Measurements from ENCODE around the gene YKT6.
"Not testable (repeated sequence)": the region's sequence is repeated elsewhere in the genome, so short reads cannot be mapped to it uniquely, and the experiment has no call there.

Gene YKT6

GRCh38 chr7:44194562-44195145 lies 6.1 kb upstream of the YKT6 start:
- DNase-seq = no peak
- H3K27me3 Mint-ChIP-seq = peaks cover 2% of the 10 kb centered on the region
- no peaks in the 10 kb centered on the region for H3K9me3 Mint-ChIP-seq
- no peak overlapping the region for H3K4me3 Mint-ChIP-seq
- no peaks in the 10 kb centered on the region for H3K36me3 Mint-ChIP-seq (ENCODE audit: low read depth)
- H3K4me1 Mint-ChIP-seq = peaks cover 13% of the 10 kb centered on the region
- H3K27ac Mint-ChIP-seq = no peak overlapping the region
- no peak for ATAC-seq

GRCh38 chr7:44195889-44196288 lies 4.9 kb upstream of the YKT6 start:
- no peak overlapping the region for H3K27ac Mint-ChIP-seq
- H3K27me3 Mint-ChIP-seq = peaks cover 2% of the 10 kb centered on the region
- no peak for DNase-seq
- H3K36me3 Mint-ChIP-seq (ENCODE audit: low read depth) = no peaks in the 10 kb centered on the region
- H3K4me3 Mint-ChIP-seq = no peak overlapping the region
- no peaks in the 10 kb centered on the region for H3K9me3 Mint-ChIP-seq
- no peak for ATAC-seq
- H3K4me1 Mint-ChIP-seq = peaks cover 16% of the 10 kb centered on the region

GRCh38 chr7:44196450-44196872 lies 4.3 kb upstream of the YKT6 start:
- Mint-ChIP-seq H3K4me1 (peaks cover 17% of the 10 kb centered on the region), H3K36me3 (ENCODE audit: low read depth) (no peaks in the 10 kb centered on the region), H3K4me3 (no peak overlapping the region)

GRCh38 chr7:44197474-44197873 lies 3.3 kb upstream of the YKT6 start:
- no peak overlapping the region for H3K4me3 Mint-ChIP-seq
- H3K27me3 Mint-ChIP-seq = peaks cover under 1% of the 10 kb centered on the region
- no peaks in the 10 kb centered on the region for H3K36me3 Mint-ChIP-seq (ENCODE audit: low read depth)
- DNase-seq (no peak), ATAC-seq (no peak)
- H3K9me3 Mint-ChIP-seq = no peaks in the 10 kb centered on the region
- H3K4me1 Mint-ChIP-seq = peaks cover 27% of the 10 kb centered on the region
- no peak overlapping the region for H3K27ac Mint-ChIP-seq

More at GRCh38 chr7:44196450-44196872, 4.3 kb upstream of the YKT6 start:
- peak; percentile 42 for DNase-seq
- H3K27ac Mint-ChIP-seq = no peak overlapping the region
- peaks cover 2% of the 10 kb centered on the region for H3K27me3 Mint-ChIP-seq
- no peak for ATAC-seq
- no peaks in the 10 kb centered on the region for H3K9me3 Mint-ChIP-seq

GRCh38 chr7:44200163-44200562 lies 615 bp upstream of the YKT6 start:
- not testable (repeated sequence) for ATAC-seq; H3K27me3 Mint-ChIP-seq; DNase-seq; H3K9me3 Mint-ChIP-seq; H3K36me3 Mint-ChIP-seq (ENCODE audit: low read depth); H3K27ac Mint-ChIP-seq
- Mint-ChIP-seq H3K4me1 (peaks cover 35% of the 10 kb centered on the region), H3K4me3 (peak overlapping the region; percentile 69)

GRCh38 chr7:44201813-44202212 lies 1.0 kb downstream of the YKT6 start:
- H3K4me3 Mint-ChIP-seq = peak overlapping the region; percentile 87
- DNase-seq = no peak
- H3K9me3 Mint-ChIP-seq = no peaks in the 10 kb centered on the region
- peaks cover 27% of the 10 kb centered on the region for H3K4me1 Mint-ChIP-seq
- H3K36me3 Mint-ChIP-seq (ENCODE audit: low read depth) = peaks cover 17% of the 10 kb centered on the region
- H3K27ac Mint-ChIP-seq = peak overlapping the region; percentile 56
- no peak for ATAC-seq
- no peaks in the 10 kb centered on the region for H3K27me3 Mint-ChIP-seq

- DNase-seq (no peak), ATAC-seq (no peak)
- Mint-ChIP-seq H3K4me1 (peaks cover 22% of the 10 kb centered on the region), H3K4me3 (no peak overlapping the region), H3K36me3 (ENCODE audit: low read depth) (peaks cover 31% of the 10 kb centered on the region), H3K9me3 (no peaks in the 10 kb centered on the region), H3K27me3 (no peaks in the 10 kb centered on the region), H3K27ac (no peak overlapping the region)
Measured at GRCh38 chr7:44206008-44206407, 5.2 kb downstream of the YKT6 start.

- no peaks in the 10 kb centered on the region for H3K27me3 Mint-ChIP-seq
- H3K36me3 Mint-ChIP-seq (ENCODE audit: low read depth) = peaks cover 36% of the 10 kb centered on the region
- no peaks in the 10 kb centered on the region for H3K9me3 Mint-ChIP-seq
- no peak for ATAC-seq
- no peak overlapping the region for H3K4me3 Mint-ChIP-seq
- H3K27ac Mint-ChIP-seq = no peak overlapping the region
- DNase-seq = no peak
- peaks cover 7% of the 10 kb centered on the region for H3K4me1 Mint-ChIP-seq
Measured at GRCh38 chr7:44208085-44208484, 7.3 kb downstream of the YKT6 start.

GRCh38 chr7:44210107-44210506 lies 9.3 kb downstream of the YKT6 start:
- no peaks in the 10 kb centered on the region for H3K4me1 Mint-ChIP-seq
- ATAC-seq (no peak), DNase-seq (no peak)
- H3K4me3 Mint-ChIP-seq = no peak overlapping the region
- no peaks in the 10 kb centered on the region for H3K27me3 Mint-ChIP-seq
- peaks cover 29% of the 10 kb centered on the region for H3K36me3 Mint-ChIP-seq (ENCODE audit: low read depth)
- H3K9me3 Mint-ChIP-seq = no peaks in the 10 kb centered on the region
- H3K27ac Mint-ChIP-seq = no peak overlapping the region

GRCh38 chr7:44211126-44211675 lies 10.4 kb downstream of the YKT6 start:
- DNase-seq (no peak), ATAC-seq (no peak)
- Mint-ChIP-seq H3K4me3 (no peak overlapping the region), H3K4me1 (no peaks in the 10 kb centered on the region), H3K9me3 (no peaks in the 10 kb centered on the region), H3K36me3 (ENCODE audit: low read depth) (peaks cover 26% of the 10 kb centered on the region), H3K27me3 (no peaks in the 10 kb centered on the region), H3K27ac (no peak overlapping the region)

- Mint-ChIP-seq H3K27me3 (no peaks in the 10 kb centered on the region), H3K4me1 (no peaks in the 10 kb centered on the region), H3K9me3 (no peaks in the 10 kb centered on the region), H3K36me3 (ENCODE audit: low read depth) (peaks cover 21% of the 10 kb centered on the region), H3K4me3 (no peak overlapping the region), H3K27ac (no peak overlapping the region)
- ATAC-seq (no peak), DNase-seq (no peak)
Measured at GRCh38 chr7:44212018-44212417, 11.2 kb downstream of the YKT6 start.

- no peak for ATAC-seq
- H3K4me3 Mint-ChIP-seq = no peak overlapping the region
- no peaks in the 10 kb centered on the region for H3K27me3 Mint-ChIP-seq
- peaks cover 19% of the 10 kb centered on the region for H3K36me3 Mint-ChIP-seq (ENCODE audit: low read depth)
- no peak overlapping the region for H3K27ac Mint-ChIP-seq
- H3K9me3 Mint-ChIP-seq = no peaks in the 10 kb centered on the region
- DNase-seq = no peak
- no peaks in the 10 kb centered on the region for H3K4me1 Mint-ChIP-seq
Measured at GRCh38 chr7:44212581-44213184, 11.9 kb downstream of the YKT6 start.

- ATAC-seq = no peak
Measured at GRCh38 chr7:44213206-44213876, 12.6 kb downstream of the YKT6 start.

GRCh38 chr7:44213877-44214388 lies 13.2 kb downstream of the YKT6 start:
- H3K4me1 Mint-ChIP-seq = no peaks in the 10 kb centered on the region

More at GRCh38 chr7:44213206-44213876, 12.6 kb downstream of the YKT6 start:
- DNase-seq = no peak
- H3K4me1 Mint-ChIP-seq = no peaks in the 10 kb centered on the region
- peaks cover 16% of the 10 kb centered on the region for H3K36me3 Mint-ChIP-seq (ENCODE audit: low read depth)
- H3K27ac Mint-ChIP-seq = no peak overlapping the region
- H3K4me3 Mint-ChIP-seq = no peak overlapping the region
- no peaks in the 10 kb centered on the region for H3K9me3 Mint-ChIP-seq
- H3K27me3 Mint-ChIP-seq = no peaks in the 10 kb centered on the region

GRCh38 chr7:44215531-44215930 lies 14.8 kb downstream of the YKT6 start:
- Mint-ChIP-seq H3K27me3 (no peaks in the 10 kb centered on the region), H3K36me3 (ENCODE audit: low read depth) (peaks cover 7% of the 10 kb centered on the region), H3K4me3 (no peak overlapping the region), H3K9me3 (no peaks in the 10 kb centered on the region), H3K4me1 (no peaks in the 10 kb centered on the region), H3K27ac (no peak overlapping the region)
- ATAC-seq (no peak), DNase-seq (no peak)

More at GRCh38 chr7:44213877-44214388, 13.2 kb downstream of the YKT6 start:
- Mint-ChIP-seq H3K9me3 (no peaks in the 10 kb centered on the region), H3K36me3 (ENCODE audit: low read depth) (peaks cover 12% of the 10 kb centered on the region), H3K27ac (no peak overlapping the region), H3K4me3 (no peak overlapping the region), H3K27me3 (no peaks in the 10 kb centered on the region)
- ATAC-seq (no peak), DNase-seq (no peak)
